HG03521 (cell line): ENCODE results near the gene PROK2.

Source experiments
- ATAC-seq: cut with Tn5 transposase; IDR thresholded peaks from one replicate; pipeline ENCODE4 v1.9.1; 2021; ENCODE audit warnings: mild to moderate bottlenecking, moderate library complexity; ENCODE audit not compliant: unreplicated experiment

PROK2 gene

DNA sequence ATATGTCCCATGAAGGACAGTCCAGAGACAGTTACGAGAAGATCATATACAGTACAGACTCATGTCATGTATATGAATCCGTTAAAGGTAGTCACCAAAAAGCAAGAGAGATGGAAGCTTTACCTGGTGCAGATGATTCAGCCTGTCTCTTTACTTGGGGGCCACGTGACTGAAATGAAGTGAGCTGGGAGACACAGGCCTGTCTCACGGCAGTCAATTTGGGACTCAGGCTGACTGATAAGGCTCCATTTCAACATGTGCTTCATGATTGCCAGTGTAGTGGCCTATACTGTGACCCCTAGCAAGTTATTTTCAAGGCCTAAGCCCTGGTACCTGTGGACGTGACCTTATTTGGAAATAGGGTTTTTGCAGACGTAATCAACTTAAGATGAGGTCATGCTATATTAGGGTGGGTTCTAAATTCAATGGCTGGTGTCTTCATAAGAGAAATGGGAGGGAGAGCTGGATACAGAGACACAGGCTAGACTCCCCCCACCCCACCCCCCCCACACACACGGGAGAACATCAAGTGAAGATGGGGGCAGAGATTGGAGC is 3.0 kb upstream of the PROK2 start:
- ATAC-seq = no peak

DNA sequence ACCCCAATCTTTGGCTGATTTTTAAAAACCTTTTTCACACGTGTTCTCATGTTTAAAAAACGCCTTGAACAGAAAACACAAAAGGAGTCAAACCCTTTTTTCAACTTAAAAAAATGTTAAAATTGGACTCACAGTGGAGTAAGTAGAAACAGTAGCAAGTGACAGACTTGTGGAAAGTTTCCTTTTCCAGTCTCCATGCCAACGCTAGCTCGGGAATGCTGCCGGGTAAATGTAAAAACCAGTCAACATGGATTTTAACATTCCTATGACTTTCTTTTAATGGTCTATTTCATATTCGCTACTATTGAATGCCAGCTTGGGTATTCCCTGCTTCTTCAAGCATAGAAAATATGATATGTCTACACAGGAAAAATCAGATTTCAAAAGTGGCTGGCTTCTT is 1.6 kb upstream of the PROK2 start:
- no peak for ATAC-seq

DNA sequence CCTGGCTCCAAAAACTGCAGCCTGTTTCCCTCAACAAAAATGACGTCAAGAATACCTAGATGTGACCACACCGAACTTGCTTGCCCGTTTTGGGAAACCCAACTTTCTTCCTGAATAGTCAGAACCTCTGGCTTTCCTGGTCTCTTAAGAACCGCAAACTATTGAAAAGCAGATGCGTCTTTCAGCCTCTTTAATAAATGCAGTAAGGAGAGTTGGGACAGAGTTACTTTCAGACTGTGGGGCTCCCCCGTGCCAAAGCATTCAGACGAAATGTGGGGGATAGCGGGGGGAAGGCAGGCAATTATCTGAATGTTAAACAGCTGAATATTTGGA is 1.2 kb upstream of the PROK2 start:
- no peak for ATAC-seq

DNA sequence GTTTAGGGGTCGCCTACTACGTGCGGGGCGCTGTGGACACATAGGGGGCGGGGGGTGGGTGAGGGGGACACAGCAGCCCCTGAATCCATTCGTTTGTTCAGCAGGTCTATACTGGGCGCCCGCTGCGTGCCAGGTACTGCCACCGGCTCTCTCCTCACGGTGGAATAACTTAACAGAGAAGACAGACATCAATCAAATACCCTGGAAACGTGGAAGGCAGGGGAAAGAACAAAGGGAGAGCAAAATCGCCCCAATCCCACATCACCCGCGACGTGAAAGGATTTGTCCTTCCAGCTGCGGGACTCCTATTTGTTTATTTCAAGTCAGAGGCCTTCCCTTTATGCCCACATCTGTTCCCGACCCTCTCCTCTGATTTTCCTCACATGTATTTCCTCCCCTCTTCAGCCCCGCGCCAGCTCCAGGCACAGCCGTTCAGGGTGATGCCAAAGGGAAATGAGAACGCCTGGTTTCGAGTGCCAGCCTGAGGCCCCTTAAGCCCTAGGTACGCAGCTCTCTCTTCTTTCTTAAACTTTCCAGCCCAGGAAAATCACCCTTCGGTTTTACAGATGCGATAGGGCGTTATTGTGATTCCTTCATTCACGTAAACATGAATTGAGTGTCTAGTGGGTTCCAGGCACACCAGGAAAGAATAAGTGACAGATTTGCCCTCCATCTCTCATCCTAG is 726 bp upstream of the PROK2 start:
- ATAC-seq = no peak

DNA sequence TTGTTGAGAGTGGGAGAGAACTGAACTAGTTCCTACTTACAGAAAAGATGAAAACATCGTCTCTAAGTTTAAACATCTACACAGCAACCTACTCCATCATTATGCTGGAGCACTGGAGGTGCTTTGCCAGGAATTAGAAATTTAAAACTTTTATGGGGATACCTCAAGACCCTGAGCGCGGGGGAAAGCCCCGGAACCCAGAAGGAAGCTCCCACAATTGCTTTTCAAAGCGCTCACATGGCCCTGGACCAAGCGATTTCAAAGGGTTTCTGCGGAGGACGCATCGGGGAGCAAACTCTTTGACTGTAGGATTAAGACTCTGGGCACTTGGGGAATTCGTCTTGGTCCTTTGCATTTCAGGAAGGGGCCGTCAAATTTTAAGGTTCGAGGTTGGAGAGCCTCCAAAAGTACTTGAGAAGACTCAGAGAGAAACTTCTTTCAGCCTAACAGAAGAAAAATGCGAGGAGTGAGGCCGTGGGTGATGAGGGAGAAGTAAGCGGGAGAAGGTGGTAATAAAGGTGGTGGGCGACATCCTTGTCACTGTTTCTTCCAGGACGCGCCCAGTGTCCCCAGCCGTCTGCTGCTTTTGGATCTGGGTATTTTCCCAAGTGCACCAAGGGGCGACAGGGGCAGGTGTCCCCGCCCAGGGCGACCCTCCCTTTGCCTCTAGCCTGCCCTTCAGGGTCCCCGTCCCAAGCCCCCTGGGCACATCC is 591 bp downstream of the PROK2 start:
- no peak for ATAC-seq

DNA sequence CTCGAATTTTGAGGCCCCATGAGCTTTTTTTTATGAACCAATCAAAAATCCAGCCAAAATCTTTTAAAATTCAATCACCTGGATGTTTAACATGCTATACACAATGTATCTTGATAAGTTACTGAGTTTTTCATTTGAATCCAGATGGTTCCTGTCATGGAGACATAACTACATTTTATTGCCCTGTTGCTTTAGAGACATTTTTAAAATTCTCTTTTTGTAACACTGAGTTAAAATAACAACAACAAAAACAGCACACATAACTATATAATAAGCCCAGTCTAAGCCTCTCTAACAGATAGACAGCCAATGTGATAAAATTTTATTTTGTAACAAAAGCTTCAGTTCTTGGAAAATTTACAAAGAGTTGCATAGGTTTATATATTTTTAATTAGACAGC is 1.8 kb downstream of the PROK2 start:
- ATAC-seq = no peak

DNA sequence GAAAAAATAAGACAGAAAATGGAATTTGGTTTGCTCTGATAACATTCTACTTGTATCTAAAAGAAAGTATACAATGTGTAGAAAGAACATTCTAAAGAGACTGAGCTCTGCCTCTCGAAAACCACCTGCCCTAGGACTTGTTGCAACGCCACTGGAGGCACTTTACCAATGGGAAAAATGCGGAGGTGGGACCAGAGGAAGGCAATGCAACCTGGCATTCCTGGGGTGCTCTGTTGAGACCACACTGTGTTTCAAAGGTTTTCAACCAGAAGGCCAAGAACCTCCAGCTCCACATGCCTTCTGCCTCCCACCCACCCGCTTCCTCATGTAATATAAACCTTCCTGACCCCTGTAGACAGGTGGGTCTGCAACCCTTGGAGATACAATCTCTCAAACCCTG is 4.5 kb downstream of the PROK2 start:
- ATAC-seq = no peak

DNA sequence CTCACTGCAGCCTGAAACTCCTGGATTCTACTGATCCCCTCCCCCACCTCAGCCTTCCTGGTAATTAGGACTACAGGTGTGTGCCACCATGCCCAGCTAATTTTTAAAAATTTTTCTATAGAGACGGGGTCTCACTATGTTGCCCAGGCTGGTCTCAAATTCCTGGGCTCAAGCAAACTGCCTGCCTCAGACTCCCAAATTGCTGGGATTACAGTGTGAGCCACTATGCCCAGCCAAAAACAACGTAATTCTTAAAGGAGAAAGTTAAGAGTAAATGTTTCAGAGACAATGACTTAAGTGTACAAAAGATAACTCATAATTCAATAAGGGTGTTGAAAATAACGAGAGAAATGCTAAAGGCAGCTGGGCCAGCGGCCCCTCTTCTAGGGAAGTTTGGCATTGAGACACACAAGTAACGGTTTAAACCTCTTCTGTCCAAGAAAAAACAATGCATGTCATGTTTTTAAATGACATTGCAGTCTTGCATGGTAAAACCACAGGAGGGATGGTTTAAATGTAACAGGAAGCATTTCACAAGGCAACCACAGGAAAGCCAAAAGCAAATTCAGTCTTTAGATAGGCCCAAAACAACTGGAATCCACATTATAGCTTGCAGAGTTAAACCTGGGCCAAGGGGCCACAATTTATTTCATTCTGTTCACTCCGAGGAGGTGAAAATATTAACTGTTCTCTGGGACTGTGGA is 5.1 kb downstream of the PROK2 start:
- no peak for ATAC-seq

DNA sequence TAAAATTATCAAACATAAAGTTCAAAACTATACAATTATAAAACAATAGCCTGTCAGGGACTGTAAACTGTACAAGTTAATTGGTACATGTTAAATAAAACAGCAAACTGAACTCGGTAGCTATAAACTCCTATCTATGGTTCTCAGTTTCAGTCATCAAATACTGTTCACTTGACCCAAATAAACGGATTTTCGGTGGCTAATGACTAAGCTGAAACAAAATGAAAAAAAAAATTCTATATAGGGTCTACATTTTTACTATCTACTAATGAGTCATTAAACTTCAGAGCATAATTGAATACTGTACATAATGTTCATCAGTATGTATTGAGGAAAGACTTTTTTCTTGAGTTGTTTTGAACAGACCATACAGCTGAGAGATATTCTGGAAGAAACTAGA is 6.6 kb downstream of the PROK2 start:
- no peak for ATAC-seq

DNA sequence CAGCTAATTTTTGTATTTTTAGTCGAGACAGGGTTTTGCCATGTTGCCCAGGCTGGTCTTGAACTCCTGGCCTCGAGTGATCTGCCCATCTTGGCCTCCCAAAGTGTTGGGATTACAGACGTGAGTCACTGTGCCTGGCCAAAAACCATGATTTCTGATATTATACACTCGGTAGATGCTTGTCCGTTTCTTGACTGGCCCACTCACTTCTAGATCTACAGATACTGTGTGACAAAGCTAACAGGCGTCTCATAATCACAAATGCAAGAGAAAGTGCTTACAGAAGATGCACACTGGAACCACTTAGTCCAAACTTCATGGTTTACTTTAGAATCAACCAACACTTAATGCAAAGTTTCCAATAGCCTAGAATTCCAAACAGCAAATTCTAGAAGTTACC is 8.4 kb downstream of the PROK2 start:
- ATAC-seq = no peak

DNA sequence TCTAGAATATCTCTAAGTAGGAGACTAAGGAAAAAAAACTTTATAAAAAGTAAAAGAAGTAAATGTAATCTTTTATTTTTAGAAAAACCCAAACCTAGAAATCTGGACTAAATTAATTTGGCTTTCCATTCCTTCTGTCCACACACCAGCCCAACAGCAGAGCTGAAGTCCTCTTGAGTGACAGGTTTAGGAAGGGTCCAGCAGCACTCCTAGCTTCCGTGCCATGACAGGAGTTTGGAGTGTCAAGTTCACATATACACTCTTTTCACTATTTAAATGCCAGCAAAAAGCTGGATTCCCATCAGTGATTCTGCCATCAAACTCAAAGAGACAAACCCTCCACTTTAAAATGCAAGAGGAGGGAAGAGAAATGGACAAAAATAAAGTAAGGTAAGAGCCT is 13.1 kb downstream of the PROK2 start:
- no peak for ATAC-seq

DNA sequence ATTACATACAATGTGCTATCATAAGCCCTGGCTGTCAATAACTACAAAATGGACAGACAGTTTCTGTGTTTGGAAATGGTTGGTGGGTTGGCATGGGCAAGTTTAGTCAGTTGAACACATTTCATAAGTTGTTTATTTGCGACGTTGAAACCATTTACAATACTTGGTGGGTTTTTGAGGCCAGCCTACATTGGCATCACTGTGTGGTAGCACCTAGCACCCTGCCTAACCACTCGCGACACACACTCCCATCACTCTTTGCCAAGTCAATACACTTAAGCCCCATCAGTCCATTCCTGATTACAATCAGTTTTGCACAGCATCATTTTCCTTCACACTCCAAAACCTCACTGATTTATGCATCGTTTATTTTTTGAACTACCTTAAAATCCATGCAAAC is 13.8 kb downstream of the PROK2 start:
- ATAC-seq = no peak

DNA sequence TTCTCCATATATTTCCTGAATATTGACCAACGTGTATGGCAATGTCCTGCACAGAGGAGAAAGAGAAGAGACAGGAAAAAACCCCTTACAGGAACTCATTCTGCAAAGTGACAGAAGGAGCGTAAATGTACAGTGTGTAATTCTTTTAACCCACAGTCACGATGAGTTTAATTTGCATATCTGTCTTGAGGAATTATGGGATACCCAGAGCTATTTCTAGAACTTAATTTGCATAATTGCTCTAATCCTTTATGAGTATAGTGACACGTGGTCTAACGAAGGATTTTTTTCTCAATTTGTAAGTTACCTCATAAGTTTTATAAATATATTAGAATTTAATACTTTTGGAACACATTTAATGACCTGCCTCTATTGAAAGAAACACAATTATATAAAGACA is 21.5 kb downstream of the PROK2 start:
- no peak for ATAC-seq

DNA sequence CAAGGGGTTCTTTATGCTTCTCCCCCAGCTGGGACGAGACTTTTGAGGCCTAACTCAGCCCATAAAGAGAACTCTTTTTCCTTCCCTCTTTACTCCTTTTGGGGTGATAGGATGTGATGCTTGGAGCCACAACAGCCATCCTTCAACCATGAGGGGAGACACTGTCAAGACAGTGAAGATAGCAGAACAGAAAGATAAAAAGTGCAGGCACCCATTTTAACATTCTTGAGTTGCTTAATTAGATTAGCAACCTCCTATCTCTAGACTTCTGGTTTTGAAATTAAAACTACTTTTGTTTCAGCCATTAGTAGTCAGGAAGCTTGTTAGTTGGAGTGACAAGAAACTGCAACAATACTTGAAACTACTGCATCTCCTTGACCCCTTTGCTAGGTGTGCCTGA is 24.8 kb downstream of the PROK2 start:
- ATAC-seq = no peak

DNA sequence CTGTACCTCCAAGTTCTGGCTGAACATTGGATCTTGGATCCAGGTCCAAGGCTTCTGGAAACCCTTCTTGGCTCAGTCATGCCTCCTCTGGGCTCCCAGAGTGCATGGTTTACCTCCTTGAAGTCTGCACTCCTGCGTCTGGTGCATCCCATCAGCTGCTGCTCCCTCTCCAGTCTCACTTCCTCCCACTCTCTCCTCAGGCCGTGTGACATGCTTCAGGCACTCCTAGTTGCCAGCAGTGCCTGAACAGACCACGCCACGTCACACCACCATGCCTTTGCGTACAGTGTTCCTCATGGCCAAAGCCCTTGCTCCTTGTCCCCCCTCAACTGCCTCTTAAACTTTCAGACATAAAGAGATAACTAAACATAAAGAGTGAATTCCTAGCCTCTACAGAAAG is 25.5 kb downstream of the PROK2 start:
- no peak for ATAC-seq

DNA sequence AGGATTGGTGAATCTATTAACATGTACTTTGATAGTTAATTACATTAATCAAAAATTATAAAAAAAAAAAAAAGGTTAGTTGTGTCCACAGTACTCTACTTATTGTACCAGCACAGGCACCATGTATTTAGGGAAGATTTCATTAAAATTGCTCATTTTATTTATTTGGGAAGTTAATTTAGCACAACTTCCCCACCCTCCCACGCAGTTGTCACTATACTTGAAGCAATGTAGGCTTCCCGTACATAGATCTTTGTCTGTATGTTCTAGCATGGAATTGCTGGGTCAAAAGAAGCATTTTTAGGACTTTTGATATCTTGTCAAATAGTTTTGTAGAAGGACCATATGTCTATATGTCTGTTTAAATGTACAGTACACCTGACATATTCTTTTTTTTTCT is 26.9 kb downstream of the PROK2 start:
- no peak for ATAC-seq

DNA sequence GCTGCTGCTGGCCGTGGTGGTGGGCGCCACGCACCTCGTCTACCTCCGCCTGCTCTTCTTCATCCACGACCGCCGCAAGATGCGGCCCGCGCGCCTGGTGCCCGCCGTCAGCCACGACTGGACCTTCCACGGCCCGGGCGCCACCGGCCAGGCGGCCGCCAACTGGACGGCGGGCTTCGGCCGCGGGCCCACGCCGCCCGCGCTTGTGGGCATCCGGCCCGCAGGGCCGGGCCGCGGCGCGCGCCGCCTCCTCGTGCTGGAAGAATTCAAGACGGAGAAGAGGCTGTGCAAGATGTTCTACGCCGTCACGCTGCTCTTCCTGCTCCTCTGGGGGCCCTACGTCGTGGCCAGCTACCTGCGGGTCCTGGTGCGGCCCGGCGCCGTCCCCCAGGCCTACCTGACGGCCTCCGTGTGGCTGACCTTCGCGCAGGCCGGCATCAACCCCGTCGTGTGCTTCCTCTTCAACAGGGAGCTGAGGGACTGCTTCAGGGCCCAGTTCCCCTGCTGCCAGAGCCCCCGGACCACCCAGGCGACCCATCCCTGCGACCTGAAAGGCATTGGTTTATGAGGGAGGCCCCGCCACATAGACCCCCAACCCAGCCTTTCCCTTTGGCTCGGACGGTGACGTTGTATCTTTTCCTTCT is 30.2 kb downstream of the PROK2 start:
- ATAC-seq = no peak

DNA sequence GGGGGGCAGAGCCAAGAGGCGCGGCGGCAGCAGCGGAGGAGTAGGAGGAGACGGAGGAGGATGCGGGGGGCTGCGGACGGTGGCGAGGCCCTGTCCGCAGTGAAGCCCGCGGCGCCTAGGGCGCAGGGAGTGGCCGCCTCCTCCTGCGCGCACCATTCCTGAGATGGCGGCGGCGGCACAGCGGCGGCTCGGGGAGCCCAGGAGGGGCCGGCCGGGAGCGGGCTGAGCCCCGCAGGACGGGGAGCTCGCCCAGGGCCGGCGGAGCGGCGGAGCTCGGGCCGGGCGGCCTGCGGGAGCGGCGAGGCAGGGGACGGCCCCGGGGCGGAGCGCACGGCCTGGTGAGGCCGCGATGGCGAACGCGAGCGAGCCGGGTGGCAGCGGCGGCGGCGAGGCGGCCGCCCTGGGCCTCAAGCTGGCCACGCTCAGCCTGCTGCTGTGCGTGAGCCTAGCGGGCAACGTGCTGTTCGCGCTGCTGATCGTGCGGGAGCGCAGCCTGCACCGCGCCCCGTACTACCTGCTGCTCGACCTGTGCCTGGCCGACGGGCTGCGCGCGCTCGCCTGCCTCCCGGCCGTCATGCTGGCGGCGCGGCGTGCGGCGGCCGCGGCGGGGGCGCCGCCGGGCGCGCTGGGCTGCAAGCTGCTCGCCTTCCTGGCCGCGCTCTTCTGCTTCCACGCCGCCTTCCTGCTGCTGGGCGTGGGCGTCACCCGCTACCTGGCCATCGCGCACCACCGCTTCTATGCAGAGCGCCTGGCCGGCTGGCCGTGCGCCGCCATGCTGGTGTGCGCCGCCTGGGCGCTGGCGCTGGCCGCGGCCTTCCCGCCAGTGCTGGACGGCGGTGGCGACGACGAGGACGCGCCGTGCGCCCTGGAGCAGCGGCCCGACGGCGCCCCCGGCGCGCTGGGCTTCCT is 31.0 kb downstream of the PROK2 start, which contains the start of gene GPR27:
Gene GPR27, plus strand, starts transcription at position 155 of the 909 bp plus-strand sequence. Its CDS starts 195 bp downstream, at position 350.
- ATAC-seq = no peak

DNA sequence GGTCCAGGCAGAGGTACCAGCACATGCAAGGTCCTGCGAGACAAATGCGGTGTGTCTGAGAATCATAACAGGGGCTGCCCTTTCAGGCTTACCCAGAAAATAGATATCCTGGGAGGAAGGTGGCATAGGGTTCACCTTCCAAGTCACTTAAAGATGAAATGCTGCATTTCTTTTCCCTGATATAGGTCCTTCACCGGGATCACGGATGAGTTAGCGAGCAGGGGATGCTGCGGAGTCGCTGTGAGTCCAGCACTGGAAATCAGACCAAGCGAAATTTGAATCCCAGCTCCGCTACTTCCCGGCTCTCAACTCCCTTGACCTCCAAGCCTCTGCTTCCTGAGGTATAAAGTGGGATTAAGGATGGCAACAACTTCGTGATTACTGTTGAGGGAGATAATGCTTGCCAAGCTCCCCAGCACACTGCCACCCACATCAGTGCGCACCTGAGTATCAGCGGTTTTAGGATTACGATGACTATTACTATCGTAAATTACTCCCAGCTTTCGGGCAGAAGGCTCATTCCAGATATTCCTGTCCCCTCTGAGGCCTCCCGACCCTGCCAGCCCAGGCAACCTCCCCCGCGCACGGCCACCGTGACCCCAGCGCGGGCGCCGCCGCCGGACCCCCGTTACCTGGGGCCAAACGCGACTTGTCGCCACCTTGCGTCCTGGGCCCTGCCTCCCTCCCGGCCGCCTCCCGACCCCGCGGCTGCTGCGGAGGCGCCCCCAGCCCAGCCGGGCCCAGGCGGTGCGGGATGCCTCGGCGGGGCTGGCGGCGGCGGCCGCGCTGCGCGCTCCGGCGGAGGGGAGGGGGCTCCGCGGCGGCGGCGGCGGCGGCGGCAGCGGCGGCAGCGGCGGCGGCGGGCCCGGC is 31.9 kb downstream of the PROK2 start:
- ATAC-seq = no peak
